Measurements from ENCODE around the gene MAN1C1.

MAN1C1 gene

GRCh38 chr1:25804964-25805862 is 188.6 kb downstream of the MAN1C1 start:
- DNase-seq: no peak

GRCh38 chr1:25805863-25806225 is 189.3 kb downstream of the MAN1C1 start:
- DNase-seq: no peak

- DNase-seq: no peak
These were observed 189.8 kb downstream of the MAN1C1 start for GRCh38 chr1:25806418-25806817.

GRCh38 chr1:25807480-25808390 is 191.1 kb downstream of the MAN1C1 start:
- no peak for DNase-seq

- DNase-seq: no peak
These were observed 192.1 kb downstream of the MAN1C1 start for GRCh38 chr1:25808481-25809244.

GRCh38 chr1:25809283-25809926 is 192.8 kb downstream of the MAN1C1 start:
- no peak for DNase-seq

- no peak for DNase-seq
These were observed 193.3 kb downstream of the MAN1C1 start for GRCh38 chr1:25809929-25810328.

GRCh38 chr1:25810341-25811299 is 194.0 kb downstream of the MAN1C1 start:
- DNase-seq: peak; percentile 93

GRCh38 chr1:25811384-25812082 is 194.9 kb downstream of the MAN1C1 start:
- no peak for DNase-seq

GRCh38 chr1:25813071-25813733 is 196.6 kb downstream of the MAN1C1 start:
- no peak for DNase-seq

GRCh38 chr1:25813734-25814471 is 197.3 kb downstream of the MAN1C1 start:
- no peak for DNase-seq

GRCh38 chr1:25814549-25815087 is 198.0 kb downstream of the MAN1C1 start:
- DNase-seq: no peak

- DNase-seq: no peak
These were observed 198.9 kb downstream of the MAN1C1 start for GRCh38 chr1:25815208-25816111.

GRCh38 chr1:25816112-25816718 is 199.6 kb downstream of the MAN1C1 start:
- DNase-seq: no peak

- DNase-seq: no peak
These were observed 201.4 kb downstream of the MAN1C1 start for GRCh38 chr1:25817840-25818501.

GRCh38 chr1:25818569-25818968 is 202.0 kb downstream of the MAN1C1 start:
- no peak for DNase-seq

Measured in stimulated activated CD8-positive, alpha-beta memory T cell treated with anti-CD3 and anti-CD28 coated beads, Interleukin-4, amount 100 ng/mL, for 48 hours (primary cell).